Retina (tissue), 1 donor: Measurements from ENCODE around the gene ZBTB32.

ENCODE experiments used
- DNase-seq: peaks from one replicate; pipeline ENCODE4 v3.0.0-alpha.2; 2016

ZBTB32 gene

DNA sequence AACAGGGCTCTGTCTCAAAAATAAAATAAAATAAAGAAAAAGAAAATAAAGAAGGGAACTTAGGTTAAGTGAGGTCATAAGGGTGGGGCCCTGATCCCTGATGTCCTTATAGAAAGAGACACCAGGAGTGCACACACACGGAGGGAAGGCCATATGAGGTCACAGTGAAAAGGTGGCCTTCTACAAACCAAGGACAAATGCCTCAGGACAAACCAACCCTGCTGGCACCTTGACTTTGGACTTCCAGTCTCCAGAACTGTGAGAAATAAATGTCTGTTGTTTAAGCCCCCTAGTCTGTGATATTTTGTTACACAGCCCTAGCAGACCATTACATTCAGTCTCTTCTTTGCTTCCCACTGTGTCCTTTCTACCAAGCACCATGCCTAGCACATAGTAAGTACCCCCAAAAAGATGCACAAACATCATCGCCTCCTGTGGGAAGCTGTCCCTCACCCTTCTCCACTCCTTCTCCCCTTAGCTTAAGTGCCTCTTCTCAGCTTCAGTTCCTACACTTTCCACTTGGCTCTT, 8.4 kb upstream of the ZBTB32 start:
- DNase-seq, result no peak

DNA sequence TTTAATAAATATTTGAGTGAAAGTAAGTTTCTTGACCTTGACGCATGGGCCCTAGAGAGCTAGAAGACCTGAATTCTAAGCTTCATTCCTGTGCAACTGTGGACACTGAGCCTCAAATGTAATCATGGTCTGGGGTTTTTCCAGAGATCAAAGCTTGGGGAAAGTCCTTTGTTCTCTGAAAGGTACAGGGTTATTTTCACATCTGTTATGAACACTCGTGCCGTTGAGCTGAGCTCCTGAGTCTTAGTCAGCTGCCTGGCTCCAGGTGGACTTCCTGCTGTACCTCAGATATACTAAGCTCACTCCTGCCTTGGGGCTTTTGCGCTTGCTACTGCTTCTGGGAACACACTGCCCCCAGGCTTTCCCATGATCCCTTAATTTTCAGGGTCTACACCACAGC, 7.5 kb upstream of the ZBTB32 start:
- DNase-seq, result no peak

DNA sequence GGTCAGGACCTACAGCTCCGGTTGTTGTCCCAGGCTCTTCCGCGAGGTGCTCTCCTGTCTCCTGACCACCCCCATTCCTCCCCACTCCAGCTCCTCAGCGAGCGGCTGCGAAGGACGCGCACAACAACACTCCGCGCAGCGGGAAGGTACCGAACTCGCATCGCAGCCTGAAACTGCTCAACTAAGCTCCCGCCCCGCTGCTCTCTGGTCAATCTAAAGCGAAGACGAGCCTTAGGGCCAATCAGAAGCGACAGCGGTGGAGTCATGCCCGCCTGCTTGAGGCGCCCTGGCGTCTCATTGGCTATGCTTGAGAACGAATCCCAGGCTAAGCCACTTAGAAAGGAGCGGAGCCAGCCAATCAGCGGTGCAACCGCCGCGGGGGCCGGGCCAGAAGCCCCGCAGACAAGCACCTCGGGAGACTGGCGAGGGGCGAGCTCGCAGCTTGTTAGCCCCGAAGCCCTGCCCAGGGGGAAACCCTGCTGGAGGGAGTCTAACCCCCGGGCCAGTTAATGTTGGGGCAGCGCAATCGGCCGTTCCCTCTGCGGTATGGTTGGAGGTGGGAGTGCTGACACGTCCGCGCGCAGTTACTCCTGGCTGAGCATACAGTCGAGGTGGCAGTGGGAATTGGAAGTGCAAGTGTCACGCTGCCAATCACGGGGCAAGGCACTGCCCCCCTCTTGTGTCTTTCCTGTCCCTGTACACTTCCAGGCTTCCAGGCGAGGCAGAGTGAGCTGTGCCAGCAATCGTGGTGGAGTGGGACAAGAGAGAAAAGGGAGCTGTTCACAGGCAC, 1.9 kb upstream of the ZBTB32 start:
- peak; percentile 96 for DNase-seq

DNA sequence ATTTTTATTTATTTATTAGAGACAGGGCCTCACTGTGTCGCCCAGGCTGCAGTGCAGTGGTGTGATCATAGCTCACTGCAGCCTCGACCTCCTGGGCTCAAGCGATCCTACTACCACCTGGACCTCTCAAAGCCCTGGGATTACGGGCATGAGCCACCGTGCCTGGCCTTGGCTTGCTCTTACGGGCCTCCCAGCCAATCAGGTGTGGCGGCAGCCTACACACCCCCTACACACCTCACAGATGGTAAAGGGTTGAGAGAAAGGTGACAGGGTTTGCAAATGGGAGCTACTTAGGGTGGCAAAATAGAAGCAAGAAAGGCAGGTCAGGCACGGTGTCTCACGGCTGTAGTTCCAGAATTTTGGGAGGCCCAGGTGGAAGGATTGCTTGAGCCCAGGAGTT, 1.0 kb upstream of the ZBTB32 start:
- no peak for DNase-seq

DNA sequence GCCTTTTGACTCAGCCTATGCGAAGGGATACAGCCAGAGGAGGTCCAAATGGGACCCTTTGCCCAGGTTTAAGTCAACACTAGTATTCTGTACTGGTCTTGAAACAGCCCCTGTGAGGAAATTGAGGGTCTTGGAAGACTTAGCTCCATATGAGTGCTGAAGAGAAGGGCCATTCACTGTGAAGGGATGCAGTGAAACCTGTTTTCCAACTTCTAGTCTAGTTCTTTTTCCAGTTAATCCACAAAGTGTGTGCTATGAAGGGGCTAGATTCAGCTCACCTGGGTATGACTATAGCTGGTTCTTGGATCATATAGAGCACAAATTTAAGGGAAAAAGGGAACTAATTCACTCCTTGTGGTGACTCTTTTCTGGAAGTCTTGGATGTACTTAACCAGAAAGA, 4.0 kb downstream of the ZBTB32 start:
- DNase-seq, result no peak

DNA sequence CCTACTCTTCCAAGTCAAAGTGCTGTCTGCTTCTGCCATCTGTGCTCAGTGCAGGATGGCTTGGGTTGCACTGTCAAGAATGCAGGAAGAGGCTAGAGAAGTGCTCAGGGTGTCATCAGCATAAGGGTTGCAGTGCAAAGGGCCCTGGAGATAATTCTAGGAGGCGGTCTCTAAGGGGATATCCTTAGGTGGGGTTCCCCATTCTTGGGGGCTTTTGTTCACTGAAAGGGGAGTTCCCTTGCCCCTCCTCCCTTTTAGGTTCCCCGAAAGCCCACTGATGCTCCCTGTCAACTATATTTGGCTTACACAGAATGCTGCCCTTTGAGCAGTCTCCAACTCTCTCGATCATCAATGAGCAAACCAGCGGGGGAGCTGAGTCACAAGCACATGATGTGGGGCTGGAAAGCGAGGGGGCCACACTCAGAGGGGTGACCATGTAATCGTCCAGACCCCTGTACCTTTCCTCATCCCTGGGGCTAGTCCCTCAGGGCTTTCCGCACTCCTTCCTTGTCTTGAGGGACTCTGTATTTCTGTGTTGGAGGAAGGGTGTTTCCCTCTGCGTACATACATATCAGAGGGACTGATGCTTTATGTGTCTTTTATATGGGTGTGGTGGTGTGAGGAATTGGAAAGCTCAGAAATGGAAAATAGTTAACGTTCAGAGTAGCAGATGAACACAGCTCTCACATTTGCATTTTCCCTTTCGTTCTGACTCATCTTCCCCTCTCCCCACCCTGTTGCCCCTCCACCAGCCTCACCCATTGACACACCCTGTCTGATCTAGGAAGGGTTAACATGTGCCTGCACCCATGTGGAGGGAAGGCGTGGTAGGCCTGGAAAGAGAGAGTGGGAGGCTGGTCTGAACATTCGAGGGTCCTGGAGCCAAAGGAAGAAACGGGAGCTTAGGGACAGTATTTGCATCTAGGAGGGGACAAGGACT, 6.7 kb downstream of the ZBTB32 start:
- DNase-seq, result no peak

DNA sequence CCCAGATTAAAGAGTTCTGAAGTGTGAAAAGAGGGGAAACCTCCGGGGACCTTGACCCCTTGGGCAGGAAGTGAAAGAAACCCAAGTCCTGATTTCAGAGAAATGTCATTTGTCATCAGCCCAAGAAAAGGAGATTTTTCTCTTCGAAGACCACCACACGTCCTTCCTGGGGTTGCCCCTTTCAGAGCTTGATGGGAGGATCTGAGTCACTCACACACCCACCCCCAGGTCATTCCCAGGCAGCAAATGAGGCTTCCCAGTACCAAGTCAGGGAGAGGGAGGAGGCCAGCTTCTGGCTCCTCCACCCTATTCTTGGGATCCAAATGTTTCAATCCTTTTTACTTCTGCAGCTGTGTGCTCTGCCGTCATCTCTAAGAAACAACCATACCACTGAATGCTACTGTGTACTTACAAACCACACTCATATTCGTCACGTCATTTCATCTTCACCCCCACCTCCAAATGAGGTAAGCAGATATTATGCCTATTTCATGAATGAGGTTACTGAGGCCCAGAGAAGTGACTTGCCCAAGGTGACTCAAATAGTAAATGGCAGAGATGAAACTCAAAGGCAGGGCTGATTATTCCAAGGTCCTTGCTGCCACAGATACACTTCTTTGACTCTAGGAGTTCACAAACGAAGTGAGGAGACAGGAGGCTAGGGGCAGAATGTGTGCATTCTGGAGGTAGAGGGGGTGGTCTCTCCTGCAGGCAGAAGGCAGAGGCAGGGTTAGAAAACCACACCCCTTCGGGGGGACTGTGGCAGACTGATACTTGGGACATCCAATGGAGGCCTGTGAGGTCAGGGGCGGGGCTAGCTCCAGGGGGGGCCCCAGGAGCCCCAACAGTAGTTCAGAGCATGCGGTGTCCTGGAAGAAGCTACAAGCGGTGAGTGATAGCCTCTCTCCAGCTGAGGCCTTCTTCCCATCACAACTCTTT, 8.5 kb downstream of the ZBTB32 start:
- DNase-seq, result no peak

DNA sequence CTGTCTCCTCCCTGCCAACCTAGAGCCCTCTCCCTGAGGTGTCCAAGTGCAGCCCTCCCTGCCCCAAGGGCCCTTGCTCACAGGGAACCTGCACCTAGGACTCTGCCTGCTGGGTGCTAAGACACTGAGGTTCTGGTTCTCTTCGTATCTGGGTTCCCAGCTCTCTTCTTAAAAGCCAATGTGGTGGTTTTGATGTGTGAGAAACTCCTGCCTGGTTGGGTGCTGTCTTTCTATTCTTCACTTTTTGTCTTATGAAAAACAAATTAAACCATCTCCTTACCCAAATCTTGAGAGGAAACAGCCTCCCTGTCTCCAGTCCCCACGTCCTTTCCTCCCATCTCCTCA, 9.1 kb downstream of the ZBTB32 start:
- DNase-seq, result no peak

DNA sequence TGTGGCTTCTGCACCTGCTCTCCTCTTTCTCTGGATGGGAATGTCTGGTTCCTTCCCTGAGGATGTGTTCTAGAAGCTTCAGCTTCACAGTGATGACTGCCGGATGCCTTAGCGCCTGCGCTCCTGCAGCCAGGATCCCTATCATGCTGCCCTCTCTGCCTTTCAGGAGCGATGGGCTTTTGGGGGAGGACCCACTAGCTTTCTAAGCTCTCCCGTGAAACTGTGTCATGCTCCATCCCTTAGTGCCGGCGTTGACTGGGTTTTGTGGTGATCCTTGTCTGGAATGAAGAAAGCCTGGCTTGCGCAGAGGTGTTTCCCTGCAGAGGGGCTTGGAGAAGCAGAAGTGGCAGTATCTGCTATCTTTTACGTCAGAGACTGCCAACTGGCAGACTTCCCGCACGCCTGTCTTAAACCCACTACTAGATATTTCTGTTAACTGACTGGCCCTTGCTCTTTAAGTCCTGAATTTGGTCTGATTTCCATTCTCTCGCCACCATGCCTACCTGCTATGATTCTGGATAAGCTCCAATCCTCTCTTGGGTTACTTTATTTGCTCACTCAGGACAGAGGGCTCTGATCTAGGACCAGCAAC, 9.6 kb downstream of the ZBTB32 start:
- no peak for DNase-seq

DNA sequence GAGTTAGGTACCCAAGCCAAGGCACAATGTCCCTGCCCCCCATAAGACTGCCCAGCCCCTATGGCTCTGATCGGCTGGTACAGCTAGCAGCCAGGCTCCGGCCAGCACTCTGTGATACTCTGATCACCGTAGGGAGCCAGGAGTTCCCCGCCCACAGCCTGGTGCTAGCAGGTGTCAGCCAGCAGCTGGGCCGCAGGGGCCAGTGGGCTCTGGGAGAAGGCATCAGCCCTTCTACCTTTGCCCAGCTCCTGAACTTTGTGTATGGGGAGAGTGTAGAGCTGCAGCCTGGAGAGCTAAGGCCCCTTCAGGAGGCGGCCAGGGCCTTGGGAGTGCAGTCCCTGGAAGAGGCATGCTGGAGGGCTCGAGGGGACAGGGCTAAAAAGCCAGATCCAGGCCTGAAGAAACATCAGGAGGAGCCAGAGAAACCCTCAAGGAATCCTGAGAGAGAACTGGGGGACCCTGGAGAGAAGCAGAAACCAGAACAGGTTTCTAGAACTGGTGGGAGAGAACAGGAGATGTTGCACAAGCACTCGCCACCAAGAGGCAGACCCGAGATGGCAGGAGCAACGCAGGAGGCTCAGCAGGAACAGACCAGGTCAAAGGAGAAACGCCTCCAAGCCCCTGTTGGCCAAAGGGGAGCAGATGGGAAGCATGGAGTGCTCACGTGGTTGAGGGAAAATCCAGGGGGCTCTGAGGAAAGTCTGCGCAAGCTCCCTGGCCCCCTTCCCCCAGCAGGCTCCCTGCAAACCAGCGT, 10.4 kb downstream of the ZBTB32 start:
- no peak for DNase-seq

DNA sequence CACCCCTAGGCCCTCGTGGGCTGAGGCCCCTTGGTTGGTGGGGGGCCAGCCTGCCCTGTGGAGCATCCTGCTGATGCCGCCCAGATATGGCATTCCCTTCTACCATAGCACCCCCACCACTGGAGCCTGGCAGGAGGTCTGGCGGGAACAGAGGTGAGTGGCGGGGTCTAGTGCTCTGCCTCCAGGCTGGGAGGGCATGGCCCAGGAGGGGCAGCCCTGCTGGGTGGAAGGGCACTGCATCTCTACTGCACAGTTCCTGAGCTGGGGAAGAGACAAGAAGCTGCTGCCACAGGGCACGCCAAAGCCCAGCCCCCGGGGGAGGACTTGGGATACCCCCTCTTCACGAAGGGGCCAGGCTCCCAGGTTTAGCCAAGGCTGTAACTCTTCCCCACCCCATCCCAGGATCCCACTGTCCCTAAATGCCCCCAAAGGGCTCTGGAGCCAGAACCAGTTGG, 11.0 kb downstream of the ZBTB32 start:
- DNase-seq, result no peak

DNA sequence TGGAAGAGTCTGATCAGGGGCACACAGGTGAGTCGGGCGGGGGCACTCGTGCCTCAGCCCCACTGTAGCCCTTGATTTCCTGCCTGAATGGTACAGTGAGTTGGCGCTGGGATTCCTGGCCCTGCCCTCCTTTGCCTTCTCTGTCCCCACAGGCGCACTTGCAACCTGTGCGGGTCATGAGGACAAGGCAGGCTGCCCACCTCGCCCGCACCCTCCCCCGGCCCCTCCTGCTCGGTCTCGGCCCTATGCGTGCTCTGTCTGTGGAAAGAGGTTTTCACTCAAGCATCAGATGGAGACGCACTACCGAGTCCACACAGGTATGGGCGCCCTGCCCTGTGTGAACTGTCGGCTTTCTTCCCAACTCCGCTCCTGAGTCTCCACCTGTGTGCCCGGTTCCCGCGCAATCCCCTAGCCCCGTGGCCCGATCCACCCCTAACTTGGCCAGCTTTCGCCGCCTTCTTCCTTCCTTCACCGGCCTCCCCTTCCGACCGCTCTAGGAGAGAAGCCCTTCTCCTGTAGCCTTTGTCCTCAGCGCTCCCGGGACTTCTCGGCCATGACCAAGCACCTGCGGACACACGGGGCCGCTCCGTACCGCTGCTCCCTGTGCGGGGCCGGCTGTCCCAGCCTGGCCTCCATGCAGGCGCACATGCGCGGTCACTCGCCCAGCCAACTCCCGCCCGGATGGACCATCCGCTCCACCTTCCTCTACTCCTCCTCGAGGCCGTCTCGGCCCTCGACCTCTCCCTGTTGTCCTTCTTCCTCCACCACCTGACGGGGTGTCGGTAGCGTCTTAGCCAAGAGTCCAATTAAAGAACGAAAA, 11.8 kb downstream of the ZBTB32 start:
- no peak for DNase-seq

DNA sequence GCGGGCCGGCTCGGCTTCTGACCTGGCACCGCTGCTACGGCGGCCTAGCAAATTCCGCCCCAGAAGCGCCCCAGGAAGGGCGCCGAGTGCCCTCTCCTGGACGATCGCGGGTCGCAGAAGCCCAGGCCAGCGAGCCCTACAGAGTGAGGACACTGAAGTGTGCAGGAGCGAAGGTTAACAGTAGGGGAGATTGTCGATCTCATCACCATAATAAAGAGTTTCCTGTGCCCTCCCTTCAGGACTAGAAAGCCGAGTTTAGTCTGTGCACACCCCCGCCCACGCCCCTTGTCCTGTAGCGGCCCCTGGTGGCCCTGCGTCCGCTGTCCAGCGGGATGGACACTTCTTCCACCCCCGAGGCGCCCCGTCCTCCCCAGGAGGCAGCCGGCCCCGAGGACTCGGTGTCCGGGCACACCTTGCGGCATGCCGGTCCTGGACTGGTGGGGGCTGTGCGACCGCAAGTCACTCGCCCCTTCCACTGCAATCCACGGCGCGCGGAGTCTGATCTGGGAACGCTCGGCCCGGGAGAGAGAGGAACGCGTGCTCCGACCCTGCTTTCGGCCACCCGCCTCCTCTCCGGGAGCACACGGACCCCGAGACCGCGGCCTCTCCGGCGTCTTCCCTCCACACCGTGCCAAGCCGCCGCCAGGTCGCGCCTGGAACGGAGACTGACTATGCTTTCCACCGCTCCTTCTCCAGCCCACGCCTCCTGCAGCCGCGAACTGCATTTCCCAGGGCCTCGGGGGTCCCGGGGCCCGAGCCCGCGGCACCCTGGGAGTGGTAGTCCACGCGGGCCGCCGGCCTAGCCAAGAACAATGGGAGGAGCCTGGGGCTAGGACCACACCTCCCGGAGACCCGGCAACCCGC, 12.7 kb downstream of the ZBTB32 start:
- peak; percentile 99 for DNase-seq

DNA sequence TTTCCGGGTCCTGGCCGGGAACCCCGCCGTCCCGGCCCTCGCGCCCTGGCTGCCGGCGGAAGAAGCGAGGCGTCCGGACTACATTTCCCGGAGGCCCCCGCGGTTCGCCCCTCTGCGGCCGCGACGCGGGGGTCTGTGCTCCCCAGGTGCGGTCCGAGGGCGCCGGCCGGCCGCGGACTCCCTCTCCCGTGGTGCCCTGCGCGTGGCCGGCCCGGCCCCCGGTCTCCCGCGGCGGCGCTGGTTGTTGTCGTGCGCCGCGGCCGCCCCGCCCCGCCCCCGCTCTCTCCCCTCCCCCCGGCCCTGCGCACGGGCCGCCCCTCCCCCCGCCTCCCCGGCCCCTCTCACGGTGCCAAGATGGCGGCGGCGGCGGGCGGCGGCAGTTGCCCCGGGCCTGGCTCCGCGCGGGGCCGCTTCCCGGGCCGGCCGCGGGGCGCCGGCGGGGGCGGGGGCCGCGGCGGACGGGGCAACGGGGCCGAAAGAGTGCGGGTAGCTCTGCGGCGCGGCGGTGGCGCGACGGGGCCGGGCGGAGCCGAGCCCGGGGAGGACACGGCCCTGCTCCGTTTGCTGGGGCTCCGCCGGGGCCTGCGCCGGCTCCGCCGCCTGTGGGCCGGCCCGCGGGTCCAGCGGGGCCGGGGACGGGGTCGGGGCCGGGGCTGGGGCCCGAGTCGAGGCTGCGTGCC, 13.4 kb downstream of the ZBTB32 start, which contains the start of gene KMT2B:
TSS of gene KMT2B (plus strand) at position 339 of the 680 bp plus-strand sequence. CDS start at position 355, 16 bp downstream.
- no peak for DNase-seq

DNA sequence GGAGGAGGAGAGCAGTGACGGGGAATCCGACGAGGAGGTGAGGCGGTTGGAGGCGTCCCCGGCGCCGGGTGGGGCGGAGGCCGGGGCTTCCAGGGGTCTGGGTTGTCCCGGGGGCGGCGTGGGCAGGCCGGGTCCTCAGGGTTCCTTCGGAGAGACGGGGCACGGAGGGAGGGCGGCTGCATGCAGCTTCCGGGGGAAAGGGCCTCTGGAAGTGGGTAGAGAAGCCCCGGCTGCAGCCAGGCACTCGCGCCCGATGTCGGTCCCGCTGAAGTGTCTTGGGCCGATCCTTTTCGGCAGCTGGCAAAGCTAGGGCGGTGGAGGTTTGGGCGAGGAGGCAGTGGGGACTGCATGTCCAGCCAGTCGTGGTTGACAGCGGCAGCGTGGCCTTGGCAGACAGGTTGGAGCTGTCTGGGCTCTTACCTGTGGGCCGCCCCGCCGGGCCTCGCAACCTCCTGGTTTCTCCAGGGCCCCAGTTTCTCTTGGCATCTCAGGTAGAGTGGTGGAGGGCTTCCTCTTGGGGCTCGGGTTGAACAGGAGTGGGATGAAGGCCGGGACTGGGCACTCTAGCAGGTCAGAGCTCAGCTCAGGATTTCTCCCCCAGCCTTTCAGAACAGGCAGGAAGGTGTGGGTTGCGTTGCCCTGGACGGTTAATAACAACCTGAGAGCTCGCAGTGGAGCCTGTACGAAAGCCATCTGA, 14.1 kb downstream of the ZBTB32 start:
- DNase-seq, result peak; percentile 40

DNA sequence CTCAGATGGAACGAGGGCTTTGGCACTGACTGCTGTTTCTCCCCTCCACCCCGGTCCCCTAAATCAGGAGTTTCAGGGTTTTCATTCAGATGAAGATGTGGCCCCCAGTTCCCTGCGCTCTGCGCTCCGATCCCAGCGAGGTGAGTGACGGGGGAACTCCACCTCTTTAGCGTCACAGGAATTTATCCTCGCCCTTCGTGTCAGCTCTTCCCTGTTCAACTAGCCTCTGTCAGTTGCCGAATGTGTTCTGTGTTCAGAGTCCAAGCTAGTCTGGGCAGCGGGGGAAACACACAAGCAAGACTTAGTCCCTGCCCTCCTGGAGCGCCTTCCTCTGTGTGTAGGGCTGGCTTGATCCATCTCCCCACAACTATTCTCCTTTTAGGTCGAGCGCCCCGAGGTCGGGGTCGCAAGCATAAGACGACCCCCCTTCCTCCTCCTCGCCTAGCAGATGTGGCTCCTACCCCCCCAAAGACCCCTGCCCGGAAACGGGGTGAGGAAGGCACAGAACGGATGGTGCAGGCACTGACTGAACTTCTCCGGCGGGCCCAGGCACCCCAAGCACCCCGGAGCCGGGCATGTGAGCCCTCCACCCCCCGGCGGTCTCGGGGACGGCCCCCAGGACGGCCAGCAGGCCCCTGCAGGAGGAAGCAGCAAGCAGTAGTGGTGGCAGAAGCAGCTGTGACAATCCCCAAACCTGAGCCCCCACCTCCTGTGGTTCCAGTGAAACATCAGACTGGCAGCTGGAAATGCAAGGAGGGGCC, 15.2 kb downstream of the ZBTB32 start:
- DNase-seq, result no peak

DNA sequence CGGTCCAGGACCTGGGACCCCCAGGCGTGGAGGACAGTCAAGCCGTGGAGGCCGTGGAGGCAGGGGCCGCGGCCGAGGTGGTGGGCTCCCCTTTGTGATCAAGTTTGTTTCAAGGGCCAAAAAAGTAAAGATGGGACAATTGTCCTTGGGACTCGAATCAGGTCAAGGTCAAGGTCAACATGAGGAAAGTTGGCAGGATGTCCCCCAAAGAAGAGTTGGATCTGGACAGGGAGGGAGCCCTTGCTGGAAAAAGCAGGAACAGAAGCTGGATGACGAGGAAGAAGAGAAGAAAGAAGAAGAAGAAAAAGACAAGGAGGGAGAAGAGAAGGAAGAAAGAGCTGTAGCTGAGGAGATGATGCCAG, 15.8 kb downstream of the ZBTB32 start:
- DNase-seq, result no peak
